H9 (cell line): Measurements from ENCODE around the gene ATG5. TPM values are rescaled to one million over a fixed set of nuclear protein-coding genes. Genes with fewer than 3 reads are reported as not detected.

ENCODE experiments used
- DNase-seq: peaks from one replicate; pipeline ENCODE4 v3.0.0-alpha.2; 2017
- H2AFZ ChIP-seq: one replicate; pipeline ENCODE4 v1.6.1; 2013; ENCODE audit warnings: mild to moderate bottlenecking, low read length, control low read depth, moderate library complexity
- H2AK5ac ChIP-seq: 2 replicates; pipeline ENCODE4 v1.6.1; 2013; ENCODE audit warnings: low read length, control low read depth, mixed read lengths; ENCODE audit not compliant: insufficient read length
- H2BK120ac ChIP-seq: one replicate; pipeline ENCODE4 v1.6.1; 2013; ENCODE audit warnings: low read depth, mild to moderate bottlenecking, low read length, control low read depth, inconsistent platforms; ENCODE audit not compliant: poor library complexity, severe bottlenecking
- H2BK12ac ChIP-seq: 2 replicates; pipeline ENCODE4 v1.6.1; 2013; ENCODE audit warnings: low read length, control low read depth, mixed read lengths, low read depth; ENCODE audit not compliant: insufficient read length
- H2BK15ac ChIP-seq: 2 replicates; pipeline ENCODE4 v1.6.1; 2013; ENCODE audit warnings: low read depth, low read length, control low read depth
- H2BK20ac ChIP-seq: one replicate; pipeline ENCODE4 v1.6.1; 2013; ENCODE audit warnings: low read depth, mild to moderate bottlenecking, low read length, control low read depth, inconsistent platforms; ENCODE audit not compliant: poor library complexity, severe bottlenecking
- H2BK5ac ChIP-seq: 2 replicates; pipeline ENCODE4 v1.6.1; 2013; ENCODE audit warnings: low read length, control low read depth, mixed read lengths; ENCODE audit not compliant: insufficient read length
- H3K14ac ChIP-seq: 2 replicates; pipeline ENCODE4 v1.6.1; 2013; ENCODE audit warnings: low read length, control low read depth; ENCODE audit not compliant: insufficient read depth
- H3K18ac ChIP-seq: 2 replicates; pipeline ENCODE4 v1.6.1; 2013; ENCODE audit warnings: low read depth, mild to moderate bottlenecking, mixed read lengths, low read length, control low read depth; ENCODE audit not compliant: insufficient read length
- H3K23ac ChIP-seq: 2 replicates; pipeline ENCODE4 v1.6.1; 2013; ENCODE audit warnings: low read length, control low read depth, mixed read lengths, low read depth; ENCODE audit not compliant: insufficient read length
- H3K23me2 ChIP-seq: 2 replicates; pipeline ENCODE4 v1.6.1; 2013; ENCODE audit warnings: low read depth, mild to moderate bottlenecking, mixed read lengths, low read length, control low read depth; ENCODE audit not compliant: insufficient read length, poor library complexity, severe bottlenecking
- H3K27ac ChIP-seq: 2 replicates; pipeline ENCODE4 v1.5.1; 2013; ENCODE audit warnings: low read length, control low read depth, mixed read lengths, low read depth; ENCODE audit not compliant: insufficient read length
- H3K27me3 ChIP-seq: 2 replicates; pipeline ENCODE4 v1.6.1; 2013; ENCODE audit warnings: low read length, control low read depth, inconsistent platforms; ENCODE audit not compliant: insufficient read depth
- H3K4ac ChIP-seq: 2 replicates; pipeline ENCODE4 v1.6.1; 2013; ENCODE audit warnings: low read depth, mild to moderate bottlenecking, control low read depth, inconsistent platforms, low read length, moderate library complexity
- H3K4me1 ChIP-seq: 2 replicates; pipeline ENCODE4 v1.6.1; 2013; ENCODE audit warnings: low read length, control low read depth, inconsistent platforms; ENCODE audit not compliant: insufficient read depth
- H3K4me2 ChIP-seq: 2 replicates; pipeline ENCODE4 v1.6.1; 2013; ENCODE audit warnings: low read length, control low read depth, mixed read lengths; ENCODE audit not compliant: insufficient read length, insufficient read depth
- H3K56ac ChIP-seq: 2 replicates; pipeline ENCODE4 v1.6.1; 2013; ENCODE audit warnings: low read depth, mild to moderate bottlenecking, mixed read lengths, low read length, control low read depth; ENCODE audit not compliant: insufficient read length
- H3K79me1 ChIP-seq: 2 replicates; pipeline ENCODE4 v1.6.1; 2013; ENCODE audit warnings: low read depth, mild to moderate bottlenecking, moderate library complexity, low read length, control low read depth, inconsistent platforms; ENCODE audit not compliant: insufficient read depth, poor library complexity, severe bottlenecking
- H3K79me2 ChIP-seq: 2 replicates; pipeline ENCODE4 v1.6.1; 2013; ENCODE audit warnings: low read length, control low read depth, inconsistent platforms; ENCODE audit not compliant: insufficient read depth
- H3K9ac ChIP-seq: 2 replicates; pipeline ENCODE4 v1.6.1; 2013; ENCODE audit warnings: low read length, control low read depth, mixed read lengths; ENCODE audit not compliant: insufficient read length; ENCODE audit errors: extremely low read depth
- H3K9me3 ChIP-seq: one replicate; pipeline ENCODE4 v1.6.1; 2013; ENCODE audit warnings: low read depth, low read length, inconsistent platforms; ENCODE audit not compliant: control insufficient read depth
- H3T11ph ChIP-seq: one replicate; pipeline ENCODE4 v1.6.1; 2013; ENCODE audit warnings: mild to moderate bottlenecking, low read length, control low read depth, inconsistent platforms
- H4K20me1 ChIP-seq: one replicate; pipeline ENCODE4 v1.6.1; 2013; ENCODE audit not compliant: control insufficient read depth, insufficient read length, insufficient read depth
- H4K5ac ChIP-seq: 2 replicates; pipeline ENCODE4 v1.6.1; 2013; ENCODE audit warnings: low read depth, mild to moderate bottlenecking, mixed read lengths, low read length, control low read depth; ENCODE audit not compliant: insufficient read length
- H4K8ac ChIP-seq: replicated peaks from 2 replicates; pipeline ENCODE4 v1.6.1; 2013; ENCODE audit warnings: low read length, control low read depth, mixed read lengths, low read depth; ENCODE audit not compliant: insufficient read length
- H4K91ac ChIP-seq: 2 replicates; pipeline ENCODE4 v1.6.1; 2013; ENCODE audit warnings: low read depth, mild to moderate bottlenecking, moderate library complexity, mixed read lengths, low read length, control low read depth; ENCODE audit not compliant: insufficient read length
- H3K27ac Mint-ChIP-seq, 3 experiments: 2 replicates in 2 of 3; 3 replicates in 1 of 3; pipeline ENCODE4 v1.8.0; 2020 to 2021; ENCODE audit warnings: mixed read lengths in 3 of 3, mild to moderate bottlenecking in 1 of 3, moderate library complexity in 1 of 3
- H3K27me3 Mint-ChIP-seq: 2 replicates; pipeline ENCODE4 v1.8.0; 2021; ENCODE audit warnings: low read depth, mild to moderate bottlenecking, moderate library complexity, mixed read lengths
- H3K36me3 Mint-ChIP-seq, 3 experiments: 2 replicates in 2 of 3; 3 replicates in 1 of 3; pipeline ENCODE4 v1.8.0; 2020 to 2021; ENCODE audit warnings: low read depth in 3 of 3, mixed read lengths in 3 of 3; ENCODE audit not compliant: insufficient read depth in 1 of 3
- H3K4me1 Mint-ChIP-seq, 2 experiments: 2 replicates each; pipeline ENCODE4 v1.8.0; 2020; ENCODE audit warnings: mixed read lengths in 2 of 2
- H3K4me3 Mint-ChIP-seq, 2 experiments: 2 replicates in 1 of 2; 3 replicates in 1 of 2; pipeline ENCODE4 v1.8.0; 2020 to 2021; ENCODE audit warnings: mild to moderate bottlenecking in 2 of 2, mixed read lengths in 2 of 2, moderate library complexity in 1 of 2
- H3K9me3 Mint-ChIP-seq, 2 experiments: 2 replicates in 1 of 2; 3 replicates in 1 of 2; pipeline ENCODE4 v1.8.0; 2020; ENCODE audit warnings: mild to moderate bottlenecking in 2 of 2, mixed read lengths in 2 of 2, moderate library complexity in 1 of 2
- CTCF ChIP-seq: fragments of 200-600 bp; sonication (generic); conservative IDR thresholded peaks from 3 replicates; pipeline ENCODE4 v1.8.0; 2021; ENCODE audit warnings: antibody characterized with exemption, mild to moderate bottlenecking
- total RNA-seq: library from RNA; stranded (reverse); gene quantifications from 2 replicates; pipeline ENCODE4 v1.2.1, GENCODE V29; 2021

Gene ATG5
- total RNA-seq, 1 experiment from 2014 or later: 36.7 TPM

- Histone ChIP-seq H3K9me3 (no peaks in the 10 kb centered on the region), H4K8ac (no peak overlapping the region), H2BK20ac (no peak overlapping the region), H3K23me2 (no peaks in the 10 kb centered on the region), H3K27me3 (no peaks in the 10 kb centered on the region), H3K79me1 (peaks cover 4% of the 10 kb centered on the region), H3K4ac (no peak overlapping the region), H3K4me1 (no peaks in the 10 kb centered on the region), H3K4me2 (no peak overlapping the region), H2BK120ac (no peak overlapping the region), H3K14ac (no peak overlapping the region), H2AK5ac (no peak overlapping the region), H3K27ac (no peak overlapping the region), H4K5ac (no peak overlapping the region), H2AFZ (no peak overlapping the region), H3K56ac (no peak overlapping the region), H3K18ac (no peak overlapping the region), H3K23ac (no peak overlapping the region), H4K91ac (no peak overlapping the region), H2BK12ac (no peak overlapping the region), H3K9ac (no peak overlapping the region), H2BK15ac (no peak overlapping the region), H4K20me1 (no peaks in the 10 kb centered on the region), H3K79me2 (no peaks in the 10 kb centered on the region), H2BK5ac (no peak overlapping the region), H3T11ph (no peak overlapping the region)
- H3K36me3 Mint-ChIP-seq: peaks cover 0 to 9% (median 3%) of the 10 kb centered on the region in 3 experiments; a peak in 2 of 7 replicates
- no peaks in the 10 kb centered on the region for H3K9me3 Mint-ChIP-seq
- H3K27me3 Mint-ChIP-seq: no peaks in the 10 kb centered on the region
- no peak overlapping the region for H3K27ac Mint-ChIP-seq
- 0 out of 4 replicates have a peak, but pooled peaks cover 0 to 3% of the 10 kb centered on the region in 2 experiments for H3K4me1 Mint-ChIP-seq
- H3K4me3 Mint-ChIP-seq: no peak overlapping the region
- no peak for TF ChIP-seq CTCF
- DNase-seq: no peak
Observed at GRCh38 chr6:106254636-106255035, 70.9 kb downstream of the ATG5 start.
